ENCODE results near the gene TM7SF3. TPM values are rescaled to one million over a fixed set of nuclear protein-coding genes. Genes with fewer than 3 reads are reported as not detected.
"Not testable (repeated sequence)": the region's sequence is repeated elsewhere in the genome, so short reads cannot be mapped to it uniquely, and the experiment has no call there.

The TM7SF3 gene
- total RNA-seq, 1 donor = 180 TPM

DNA sequence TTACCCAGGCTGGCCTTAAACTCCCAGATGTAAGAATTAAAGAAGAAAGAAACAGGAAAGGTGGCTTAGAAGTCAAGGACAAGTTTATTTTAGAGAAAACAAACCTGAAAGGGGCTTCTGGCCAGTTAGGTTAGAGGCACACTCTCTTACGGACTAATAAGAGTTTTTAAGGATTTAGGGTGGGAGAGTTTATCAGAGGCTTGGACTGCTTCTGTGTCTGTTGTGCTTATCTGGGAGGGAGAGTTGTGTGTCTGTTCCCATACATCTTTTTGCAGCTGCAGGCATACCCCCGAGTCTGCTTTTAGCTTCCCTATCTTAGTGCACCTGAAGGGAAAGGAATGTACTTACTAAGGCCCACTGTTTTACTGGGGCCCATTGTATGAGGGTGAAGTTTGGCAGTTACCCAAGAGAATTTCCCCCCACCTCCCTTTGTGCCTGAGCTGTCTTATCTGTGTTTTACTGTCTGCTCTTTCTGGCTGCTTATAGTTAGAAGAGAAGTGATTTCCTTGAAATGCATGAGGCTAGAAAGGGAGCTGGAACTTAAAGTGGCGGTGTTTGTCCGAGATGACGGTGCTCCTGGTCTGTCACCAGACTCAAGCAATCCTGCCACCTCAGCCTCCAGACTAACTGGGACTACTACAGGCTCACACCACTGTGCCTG, 3.1 kb upstream of the TM7SF3 start:
- DNase-seq (ENCODE audit: low read depth in 2 of 3, low spot score in 2 of 3) = not testable (repeated sequence)

DNA sequence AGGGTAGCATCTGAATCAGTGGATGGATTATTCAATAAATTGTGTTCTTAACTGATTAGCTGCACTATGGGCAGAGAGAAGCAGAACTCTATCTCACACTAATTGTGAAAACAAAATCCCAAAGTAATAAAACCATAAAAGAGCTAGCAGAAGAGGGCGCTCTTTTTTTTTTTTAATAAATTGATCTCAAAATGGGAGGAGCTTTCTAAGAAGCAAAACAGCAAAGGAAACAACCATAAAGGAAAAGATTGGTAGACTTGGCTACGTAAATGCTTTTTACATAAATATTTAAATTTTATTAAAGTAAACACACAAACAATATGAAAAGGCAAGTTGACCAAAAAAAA, 1.5 kb upstream of the TM7SF3 start:
- peak in 1 of 3 donors; percentile 65 for DNase-seq (ENCODE audit: low read depth in 2 of 3, low spot score in 2 of 3)

DNA sequence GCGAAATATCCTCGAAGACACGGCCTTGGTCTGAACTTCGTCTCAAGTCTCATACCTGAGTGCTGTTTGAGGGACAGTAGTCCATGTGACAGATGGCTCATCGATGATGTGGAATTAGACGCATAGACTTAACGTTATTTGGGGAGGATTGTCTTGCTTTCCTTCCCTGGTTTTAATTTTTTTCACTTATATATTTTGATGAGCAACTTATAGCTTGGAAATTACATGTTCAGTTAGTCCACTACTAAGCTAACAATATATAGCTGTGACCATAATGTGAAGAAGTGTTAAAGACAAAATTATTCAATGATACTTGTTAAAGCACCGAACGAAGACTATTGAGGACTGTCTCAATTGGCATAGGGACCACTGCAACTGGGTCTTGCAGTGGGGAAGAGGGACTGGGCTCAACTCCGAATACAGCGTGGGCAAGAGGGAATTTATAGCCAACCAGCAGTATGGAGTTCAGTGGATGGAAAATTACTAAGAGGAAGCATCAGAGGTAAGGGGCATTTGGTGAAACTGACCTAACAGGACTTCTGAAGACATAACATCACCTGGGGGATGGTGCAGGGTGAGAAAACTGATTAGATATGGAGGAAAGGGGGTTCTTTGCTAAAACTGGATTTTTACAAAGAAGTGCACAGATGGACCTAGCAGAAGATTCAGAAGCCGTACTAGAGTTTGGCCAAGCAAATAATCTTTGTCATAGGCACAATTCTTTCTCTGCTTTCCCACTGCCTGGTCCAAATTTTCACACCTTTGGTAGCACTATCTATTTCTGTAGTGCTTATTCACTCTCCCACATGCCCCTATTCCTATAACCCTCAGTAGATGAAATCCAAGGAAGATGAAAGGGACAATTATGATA, 910 bp upstream of the TM7SF3 start:
- no peak for DNase-seq (ENCODE audit: low read depth in 2 of 3, low spot score in 2 of 3)

DNA sequence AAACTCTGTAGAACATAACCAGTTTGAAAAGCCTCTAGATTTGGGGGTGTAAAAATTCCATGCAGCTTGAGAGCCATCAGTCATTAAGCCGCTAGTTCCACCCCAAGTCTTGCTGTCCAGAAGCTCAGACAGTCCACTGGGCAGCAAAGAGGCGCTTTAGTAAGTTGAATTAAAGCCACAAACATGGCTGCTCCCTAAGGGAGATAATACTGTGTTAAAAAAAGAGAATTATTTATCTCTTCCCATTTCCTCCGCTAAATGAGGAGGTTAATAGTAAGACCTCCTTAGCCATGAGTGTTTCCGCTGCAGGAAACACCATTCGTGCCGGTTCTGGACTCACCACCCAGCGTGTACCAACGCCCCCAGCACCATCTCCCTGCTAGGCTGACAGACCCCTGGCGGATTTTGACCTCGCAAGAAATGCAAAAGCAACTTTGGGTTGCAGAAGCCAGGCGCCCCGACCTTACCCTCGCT, 536 bp downstream of the TM7SF3 start:
- DNase-seq (ENCODE audit: low read depth in 2 of 3, low spot score in 2 of 3) = no peak

DNA sequence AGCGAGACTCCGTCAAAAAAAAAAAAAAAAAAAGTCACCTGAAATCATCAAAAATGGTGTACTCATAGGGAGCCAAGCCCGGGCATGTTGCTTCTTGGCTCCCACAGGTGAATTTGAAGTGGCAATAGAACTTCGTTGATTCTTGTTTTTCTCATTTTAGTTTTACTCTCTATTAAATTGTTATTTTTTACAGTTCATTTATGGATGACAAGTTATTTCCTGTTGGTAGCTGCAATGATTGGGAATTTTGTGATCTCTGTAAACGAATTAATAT, 1.3 kb downstream of the TM7SF3 start:
- DNase-seq (ENCODE audit: low read depth in 2 of 3, low spot score in 2 of 3) = no peak

DNA sequence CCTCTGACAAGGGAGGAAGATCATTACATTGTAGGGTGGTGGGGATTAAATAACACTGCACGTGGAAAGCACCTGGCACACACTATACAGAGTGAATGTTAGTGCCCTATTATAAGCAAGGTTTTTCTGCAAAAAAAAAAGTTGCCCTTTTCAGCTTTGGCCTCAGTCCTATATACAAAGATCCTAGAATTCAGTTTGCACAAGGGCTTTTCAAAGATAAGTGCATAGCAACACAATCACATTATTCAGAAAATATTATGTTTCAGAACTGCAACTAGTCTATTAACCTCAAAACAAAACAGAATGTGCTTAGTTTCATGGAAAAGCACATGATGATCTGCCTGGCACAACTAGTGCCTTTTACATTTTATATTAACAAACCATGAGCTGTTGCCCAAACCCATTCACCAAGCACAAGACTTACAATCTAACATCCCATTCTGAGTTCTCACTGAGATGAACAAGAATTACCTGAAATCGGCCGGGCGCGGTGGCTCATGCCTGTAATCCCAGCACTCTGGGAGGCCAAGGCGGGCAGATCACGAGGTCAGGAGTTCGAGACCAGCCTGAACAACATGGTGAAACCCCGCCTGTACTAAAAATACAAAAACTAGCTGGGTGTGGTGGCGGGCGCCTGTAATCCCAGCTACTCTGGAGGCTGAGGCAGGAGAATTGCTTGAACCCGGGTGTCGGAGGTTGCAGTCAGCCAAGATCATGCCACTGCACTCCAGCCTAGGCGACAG, 1.8 kb downstream of the TM7SF3 start:
- no peak for DNase-seq (ENCODE audit: low read depth in 2 of 3, low spot score in 2 of 3)

DNA sequence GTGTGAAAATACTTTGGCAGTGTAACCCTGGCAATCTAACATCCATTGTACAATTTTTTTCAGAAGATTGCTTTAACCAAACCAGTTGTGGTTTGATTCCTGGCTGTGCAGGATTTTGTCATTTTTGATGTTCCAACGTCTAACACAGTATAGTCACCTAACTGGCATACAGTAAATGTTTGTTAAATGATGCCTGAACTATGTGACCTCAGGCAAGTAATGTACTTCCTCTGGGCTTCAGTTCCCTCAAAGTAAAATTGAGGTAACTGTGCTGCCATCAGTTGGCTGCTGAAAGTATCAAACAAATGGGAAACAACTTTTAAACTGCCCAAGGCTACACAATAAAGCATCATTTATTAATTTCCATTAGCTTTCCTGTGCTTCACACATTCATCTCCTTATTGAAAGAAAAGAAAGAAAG, 4.3 kb downstream of the TM7SF3 start:
- peak in 1 of 3 donors; percentile 46 for DNase-seq (ENCODE audit: low read depth in 2 of 3, low spot score in 2 of 3)

DNA sequence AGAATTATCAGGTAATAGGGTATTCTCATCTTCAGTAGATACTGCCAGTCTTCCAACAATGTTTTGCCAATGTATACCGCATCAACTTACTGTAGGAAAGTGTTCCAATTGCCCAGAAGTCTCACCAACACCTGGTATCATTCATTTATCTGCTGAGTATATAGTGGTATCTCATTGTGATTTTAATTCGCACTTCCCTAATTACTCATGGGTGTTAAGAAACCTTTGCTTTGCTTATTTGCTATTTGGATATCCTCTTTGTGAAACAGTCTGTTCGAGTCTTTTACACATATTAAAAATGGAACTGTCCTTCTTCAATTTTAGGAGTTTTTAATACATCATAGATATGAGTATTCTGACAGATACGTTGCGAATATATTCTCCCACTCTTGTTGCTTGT, 6.1 kb downstream of the TM7SF3 start:
- no peak for DNase-seq (ENCODE audit: low read depth in 2 of 3, low spot score in 2 of 3)

DNA sequence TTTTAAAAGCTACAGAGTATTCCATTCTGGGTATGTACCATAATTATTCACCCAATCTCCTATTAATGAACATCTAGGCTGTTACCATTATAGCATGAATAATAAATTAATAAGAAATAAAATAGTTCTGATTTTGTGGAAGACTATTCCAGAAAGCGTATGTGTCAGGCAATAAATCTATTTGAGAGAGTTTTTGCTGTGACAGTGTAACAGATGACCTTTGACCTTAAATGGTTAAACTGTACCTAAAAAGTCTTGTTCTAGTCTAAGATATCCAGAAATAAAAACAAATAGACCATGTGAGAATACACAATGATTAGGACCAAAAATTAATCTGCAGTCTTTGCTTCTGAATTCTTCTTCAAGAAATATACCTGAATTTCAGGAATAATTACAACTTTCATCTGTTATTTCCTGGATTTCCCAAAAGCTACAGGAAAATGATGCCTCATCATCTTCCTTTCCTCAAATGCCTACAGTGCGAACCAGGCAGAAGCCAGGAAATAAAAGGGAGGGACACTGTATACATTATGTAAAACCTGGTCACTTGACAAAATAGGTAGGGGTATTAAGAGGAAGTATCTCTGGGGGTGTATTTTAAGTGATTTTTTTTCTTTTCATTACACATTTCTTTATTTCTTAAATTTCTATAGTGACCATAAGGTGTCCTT, 7.3 kb downstream of the TM7SF3 start:
- DNase-seq (ENCODE audit: low read depth in 2 of 3, low spot score in 2 of 3) = no peak

DNA sequence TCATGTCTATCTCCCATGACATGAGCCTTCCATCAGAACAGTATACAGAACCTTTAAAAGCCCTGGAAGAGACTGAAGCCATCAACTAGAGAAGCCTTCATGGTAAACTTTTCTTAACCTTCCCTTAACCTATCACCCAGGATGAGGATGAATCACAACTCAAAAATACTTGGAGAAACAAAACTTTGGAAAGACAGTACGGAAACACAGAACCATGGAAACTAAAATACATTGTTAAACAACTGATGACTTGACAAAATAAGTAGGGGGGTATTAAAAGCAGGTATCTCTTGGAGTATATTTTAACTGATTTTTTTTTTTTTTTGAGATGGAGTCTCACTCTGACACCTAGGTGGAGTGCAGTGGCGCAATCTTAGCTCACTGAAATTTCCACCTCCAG, 8.7 kb downstream of the TM7SF3 start:
- DNase-seq (ENCODE audit: low read depth in 2 of 3, low spot score in 2 of 3) = no peak

DNA sequence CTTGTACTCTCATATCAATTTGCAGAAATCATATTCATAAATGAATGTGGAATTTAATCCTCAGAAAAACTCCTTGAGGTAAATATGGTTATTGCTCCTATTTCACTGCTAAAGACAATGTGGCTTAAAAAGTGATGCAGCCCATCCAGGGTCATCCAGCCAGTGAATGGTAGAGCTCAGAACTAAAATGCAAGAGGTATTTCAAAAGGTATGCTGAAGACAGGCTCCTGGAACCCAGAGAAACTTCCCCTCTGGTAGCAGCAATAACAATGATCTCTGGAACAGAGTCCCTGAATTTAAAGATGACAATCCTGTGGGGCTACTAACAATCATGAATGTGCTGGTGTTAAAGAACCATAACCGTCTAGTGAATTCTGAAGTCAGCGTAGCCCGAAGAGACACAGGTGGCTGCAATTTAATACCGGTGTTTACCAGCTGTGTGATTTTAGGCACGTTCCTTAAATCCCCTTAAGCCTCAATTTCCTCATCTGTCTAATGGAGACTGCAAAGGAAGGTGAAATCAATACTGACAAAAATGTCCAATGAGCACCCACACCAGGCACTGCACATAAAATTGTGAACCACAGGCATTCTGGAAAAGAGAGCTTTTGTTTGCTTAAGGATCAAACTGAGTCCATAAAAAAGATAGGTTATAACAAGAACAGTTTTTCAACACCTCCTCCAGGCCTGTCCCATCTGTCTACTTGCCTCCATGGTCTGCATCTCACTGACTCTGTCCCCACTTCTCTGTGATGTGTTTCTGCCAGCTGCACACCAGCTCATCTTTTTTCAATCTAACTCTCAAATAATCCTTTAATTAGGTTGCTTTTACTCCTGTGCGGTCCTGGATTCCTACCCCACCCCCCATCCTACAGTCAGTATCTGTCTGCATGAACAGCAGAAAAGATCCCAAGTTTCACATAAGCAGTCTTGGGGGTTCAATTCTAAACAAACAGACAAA, 10.5 kb downstream of the TM7SF3 start:
- no peak for DNase-seq (ENCODE audit: low read depth in 2 of 3, low spot score in 2 of 3)

DNA sequence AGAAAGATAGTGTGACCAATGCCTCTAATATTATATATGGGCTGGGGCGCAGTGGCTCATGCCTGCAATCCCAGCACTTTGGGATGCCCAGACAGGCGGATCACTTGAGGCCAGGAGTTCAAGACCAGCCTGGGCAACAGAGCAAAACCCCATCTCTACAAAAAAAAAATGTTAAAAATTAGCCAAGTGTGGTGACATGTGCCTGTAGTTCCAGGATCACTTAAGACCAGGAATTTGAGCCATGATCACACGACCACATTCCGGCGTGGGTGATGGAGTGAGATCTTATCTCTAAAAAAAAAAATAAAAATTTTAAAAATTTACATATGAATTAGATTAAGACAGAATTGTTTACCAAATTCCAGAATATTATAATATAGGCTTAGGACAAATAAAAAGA, 12.0 kb downstream of the TM7SF3 start:
- no peak for DNase-seq (ENCODE audit: low read depth in 2 of 3, low spot score in 2 of 3)

DNA sequence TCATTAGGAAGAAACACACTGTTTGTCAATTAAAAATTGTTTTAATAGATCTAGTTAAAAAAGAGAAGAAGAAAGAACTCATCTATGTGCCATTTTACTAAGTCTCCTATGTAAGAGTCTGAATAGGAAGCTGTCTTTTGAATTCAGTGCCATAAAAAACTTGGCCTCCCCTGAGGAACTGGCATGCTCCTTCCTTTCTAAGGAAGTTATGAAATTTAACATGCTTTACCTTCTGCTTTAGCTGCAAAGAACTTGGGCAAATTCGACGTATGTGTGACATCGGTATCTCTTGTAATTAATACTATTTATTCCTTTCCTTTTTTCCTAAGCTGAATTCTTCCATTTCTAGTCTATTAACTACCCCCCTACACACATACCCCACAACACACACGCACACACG, 12.5 kb downstream of the TM7SF3 start:
- no peak for DNase-seq (ENCODE audit: low read depth in 2 of 3, low spot score in 2 of 3)

DNA sequence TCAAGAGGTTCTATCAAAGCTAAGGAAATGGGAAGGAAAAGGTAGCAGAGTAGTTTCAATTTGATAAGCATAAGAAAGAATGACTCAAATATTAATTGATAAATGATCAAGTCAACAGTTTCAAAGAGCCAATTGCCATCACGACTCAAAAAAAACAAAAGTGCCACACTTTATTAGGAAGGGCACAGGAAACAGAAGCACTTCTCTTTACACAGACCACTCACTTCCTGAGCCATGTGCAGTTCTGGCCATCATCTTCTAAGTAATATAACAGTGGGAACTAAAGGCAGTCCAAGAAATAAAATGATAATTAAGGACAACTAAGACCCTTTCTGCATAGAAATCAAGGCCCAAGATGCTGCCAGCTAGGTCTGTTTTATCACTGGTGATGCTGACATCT, 13.2 kb downstream of the TM7SF3 start:
- peak in 1 of 3 donors; percentile 69 for DNase-seq (ENCODE audit: low read depth in 2 of 3, low spot score in 2 of 3)

DNA sequence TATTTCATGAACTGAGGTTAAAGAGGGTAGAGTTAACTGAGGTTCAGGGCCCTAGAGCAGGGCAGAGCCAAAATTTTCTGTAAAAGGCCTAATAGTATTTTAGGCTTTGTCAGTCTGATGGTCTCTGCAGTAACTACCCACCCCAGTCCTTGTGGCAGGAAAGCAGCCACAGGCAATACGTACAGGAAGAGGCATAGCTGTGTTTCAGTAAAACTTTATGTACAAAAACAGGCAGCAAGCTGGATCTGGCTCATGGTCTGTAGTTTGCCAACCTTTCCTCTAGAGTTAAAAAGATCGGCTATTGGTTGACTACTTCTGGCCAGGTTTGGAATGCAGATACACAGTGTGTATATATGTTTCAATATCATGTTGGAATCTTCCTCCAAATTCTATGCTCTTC, 17.2 kb downstream of the TM7SF3 start:
- peak in 1 of 3 donors; percentile 66 for DNase-seq (ENCODE audit: low read depth in 2 of 3, low spot score in 2 of 3)

DNA sequence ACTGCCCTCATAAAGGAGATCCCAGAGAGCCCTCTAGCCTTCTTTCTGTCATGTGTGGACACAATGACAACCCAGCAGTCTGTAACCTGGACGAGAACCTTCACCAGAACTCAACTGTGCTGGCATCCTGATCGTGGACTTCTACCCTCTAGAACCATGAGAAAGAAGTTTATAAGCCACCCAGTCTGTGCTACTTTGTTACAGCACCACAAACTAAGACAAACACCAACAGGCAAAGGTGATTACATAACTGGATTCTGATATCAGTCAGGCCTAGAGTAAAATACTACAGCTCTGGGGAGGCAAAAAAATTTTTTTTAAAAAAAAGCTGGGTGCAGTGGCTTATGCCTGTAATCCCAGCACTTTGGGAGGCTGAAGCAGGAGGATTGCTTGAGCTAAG, 18.5 kb downstream of the TM7SF3 start:
- no peak for DNase-seq (ENCODE audit: low read depth in 2 of 3, low spot score in 2 of 3)

DNA sequence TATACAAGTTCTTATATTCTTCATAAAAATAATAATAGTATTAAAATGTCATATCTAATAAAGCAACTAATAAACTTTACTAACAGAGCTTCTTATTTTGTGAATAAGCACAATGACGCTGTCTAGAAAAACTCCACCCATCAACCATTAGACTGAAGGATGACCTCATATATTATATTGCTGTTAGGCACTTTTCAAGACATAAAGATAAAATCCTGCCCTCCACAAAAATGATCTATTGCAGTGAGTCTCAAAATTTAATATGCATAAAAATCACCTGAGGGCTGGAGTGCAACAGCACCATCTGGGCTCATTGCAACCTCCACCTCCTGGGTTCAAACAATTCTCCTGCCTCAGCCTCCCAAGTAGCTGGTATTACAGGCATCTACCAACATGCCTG, 20.1 kb downstream of the TM7SF3 start:
- no peak for DNase-seq (ENCODE audit: low read depth in 2 of 3, low spot score in 2 of 3)

DNA sequence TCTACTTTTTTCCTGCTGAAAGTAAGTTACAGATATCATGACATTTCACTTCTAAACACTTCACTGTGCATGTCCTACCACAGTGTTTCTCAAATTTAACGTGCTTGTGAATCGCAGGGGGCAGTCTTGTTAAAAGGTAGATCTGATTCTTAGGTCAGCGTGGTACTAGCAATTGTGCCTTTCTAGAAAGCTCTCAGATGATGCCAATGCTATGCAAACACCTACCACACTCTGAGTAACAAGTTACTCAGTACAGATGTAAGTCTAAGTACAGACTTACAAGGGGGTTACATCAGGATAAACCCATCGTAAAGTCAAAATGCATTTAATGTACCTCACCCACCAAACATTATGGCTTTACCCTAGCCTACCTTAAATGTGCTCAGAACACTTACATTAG, 22.4 kb downstream of the TM7SF3 start:
- no peak for DNase-seq (ENCODE audit: low read depth in 2 of 3, low spot score in 2 of 3)

DNA sequence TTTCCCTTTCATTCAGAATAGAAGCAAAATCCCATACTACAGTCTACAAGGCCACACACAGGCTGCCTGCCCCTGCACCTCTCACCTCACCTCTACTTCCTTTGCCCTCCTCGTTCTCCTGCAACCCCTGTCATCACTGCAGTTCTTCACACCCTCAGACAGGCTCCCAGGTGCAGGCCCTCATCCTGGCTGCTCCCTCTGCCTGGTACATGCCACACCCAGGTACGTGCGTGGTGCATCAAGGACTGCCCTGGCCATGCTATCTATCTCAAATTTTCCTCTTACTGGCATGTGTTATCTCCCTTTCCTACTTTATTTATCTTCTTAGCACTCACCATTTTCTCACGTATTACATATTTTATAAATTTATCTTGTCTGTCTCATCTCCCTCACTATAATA, 24.3 kb downstream of the TM7SF3 start:
- DNase-seq (ENCODE audit: low read depth in 2 of 3, low spot score in 2 of 3) = no peak

DNA sequence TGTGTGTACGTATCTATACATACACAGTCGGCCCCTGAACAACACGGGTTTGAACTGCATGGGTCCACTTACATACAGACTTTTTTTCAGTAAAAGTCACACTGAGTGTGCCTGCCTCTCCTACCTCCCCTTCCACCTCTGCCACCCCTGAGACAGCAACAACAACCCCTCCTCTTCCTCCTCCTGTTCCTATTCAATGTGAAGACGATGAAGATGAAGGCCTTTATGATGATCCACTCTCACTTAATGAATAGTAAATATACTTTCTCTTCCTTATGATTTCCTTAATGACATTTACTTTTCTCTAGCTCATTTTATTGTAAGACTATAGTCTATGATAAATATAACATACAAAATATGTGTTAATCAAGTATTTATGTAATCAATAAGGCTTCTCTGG, 25.5 kb downstream of the TM7SF3 start:
- no peak for DNase-seq (ENCODE audit: low read depth in 2 of 3, low spot score in 2 of 3)
